H9 (cell line): ENCODE measurements around the gene CHAMP1. TPM values are rescaled to one million over a fixed set of nuclear protein-coding genes. Genes with fewer than 3 reads are reported as not detected.

Experiments used
- DNase-seq: peaks from one replicate; pipeline ENCODE4 v3.0.0-alpha.2; 2017
- H2AFZ ChIP-seq: one replicate; pipeline ENCODE4 v1.6.1; 2013; ENCODE audit warnings: mild to moderate bottlenecking, low read length, control low read depth, moderate library complexity
- H2AK5ac ChIP-seq: 2 replicates; pipeline ENCODE4 v1.6.1; 2013; ENCODE audit warnings: low read length, control low read depth, mixed read lengths; ENCODE audit not compliant: insufficient read length
- H2BK120ac ChIP-seq: one replicate; pipeline ENCODE4 v1.6.1; 2013; ENCODE audit warnings: low read depth, mild to moderate bottlenecking, low read length, control low read depth, inconsistent platforms; ENCODE audit not compliant: poor library complexity, severe bottlenecking
- H2BK12ac ChIP-seq: 2 replicates; pipeline ENCODE4 v1.6.1; 2013; ENCODE audit warnings: low read length, control low read depth, mixed read lengths, low read depth; ENCODE audit not compliant: insufficient read length
- H2BK15ac ChIP-seq: 2 replicates; pipeline ENCODE4 v1.6.1; 2013; ENCODE audit warnings: low read depth, low read length, control low read depth
- H2BK20ac ChIP-seq: one replicate; pipeline ENCODE4 v1.6.1; 2013; ENCODE audit warnings: low read depth, mild to moderate bottlenecking, low read length, control low read depth, inconsistent platforms; ENCODE audit not compliant: poor library complexity, severe bottlenecking
- H2BK5ac ChIP-seq: 2 replicates; pipeline ENCODE4 v1.6.1; 2013; ENCODE audit warnings: low read length, control low read depth, mixed read lengths; ENCODE audit not compliant: insufficient read length
- H3K14ac ChIP-seq: 2 replicates; pipeline ENCODE4 v1.6.1; 2013; ENCODE audit warnings: low read length, control low read depth; ENCODE audit not compliant: insufficient read depth
- H3K18ac ChIP-seq: 2 replicates; pipeline ENCODE4 v1.6.1; 2013; ENCODE audit warnings: low read depth, mild to moderate bottlenecking, mixed read lengths, low read length, control low read depth; ENCODE audit not compliant: insufficient read length
- H3K23ac ChIP-seq: 2 replicates; pipeline ENCODE4 v1.6.1; 2013; ENCODE audit warnings: low read length, control low read depth, mixed read lengths, low read depth; ENCODE audit not compliant: insufficient read length
- H3K23me2 ChIP-seq: 2 replicates; pipeline ENCODE4 v1.6.1; 2013; ENCODE audit warnings: low read depth, mild to moderate bottlenecking, mixed read lengths, low read length, control low read depth; ENCODE audit not compliant: insufficient read length, poor library complexity, severe bottlenecking
- H3K27ac ChIP-seq: 2 replicates; pipeline ENCODE4 v1.5.1; 2013; ENCODE audit warnings: low read length, control low read depth, mixed read lengths, low read depth; ENCODE audit not compliant: insufficient read length
- H3K27me3 ChIP-seq: 2 replicates; pipeline ENCODE4 v1.6.1; 2013; ENCODE audit warnings: low read length, control low read depth, inconsistent platforms; ENCODE audit not compliant: insufficient read depth
- H3K4ac ChIP-seq: 2 replicates; pipeline ENCODE4 v1.6.1; 2013; ENCODE audit warnings: low read depth, mild to moderate bottlenecking, control low read depth, inconsistent platforms, low read length, moderate library complexity
- H3K4me1 ChIP-seq: 2 replicates; pipeline ENCODE4 v1.6.1; 2013; ENCODE audit warnings: low read length, control low read depth, inconsistent platforms; ENCODE audit not compliant: insufficient read depth
- H3K4me2 ChIP-seq: 2 replicates; pipeline ENCODE4 v1.6.1; 2013; ENCODE audit warnings: low read length, control low read depth, mixed read lengths; ENCODE audit not compliant: insufficient read length, insufficient read depth
- H3K56ac ChIP-seq: 2 replicates; pipeline ENCODE4 v1.6.1; 2013; ENCODE audit warnings: low read depth, mild to moderate bottlenecking, mixed read lengths, low read length, control low read depth; ENCODE audit not compliant: insufficient read length
- H3K79me1 ChIP-seq: 2 replicates; pipeline ENCODE4 v1.6.1; 2013; ENCODE audit warnings: low read depth, mild to moderate bottlenecking, moderate library complexity, low read length, control low read depth, inconsistent platforms; ENCODE audit not compliant: insufficient read depth, poor library complexity, severe bottlenecking
- H3K79me2 ChIP-seq: 2 replicates; pipeline ENCODE4 v1.6.1; 2013; ENCODE audit warnings: low read length, control low read depth, inconsistent platforms; ENCODE audit not compliant: insufficient read depth
- H3K9ac ChIP-seq: 2 replicates; pipeline ENCODE4 v1.6.1; 2013; ENCODE audit warnings: low read length, control low read depth, mixed read lengths; ENCODE audit not compliant: insufficient read length; ENCODE audit errors: extremely low read depth
- H3K9me3 ChIP-seq: one replicate; pipeline ENCODE4 v1.6.1; 2013; ENCODE audit warnings: low read depth, low read length, inconsistent platforms; ENCODE audit not compliant: control insufficient read depth
- H3T11ph ChIP-seq: one replicate; pipeline ENCODE4 v1.6.1; 2013; ENCODE audit warnings: mild to moderate bottlenecking, low read length, control low read depth, inconsistent platforms
- H4K20me1 ChIP-seq: one replicate; pipeline ENCODE4 v1.6.1; 2013; ENCODE audit not compliant: control insufficient read depth, insufficient read length, insufficient read depth
- H4K5ac ChIP-seq: 2 replicates; pipeline ENCODE4 v1.6.1; 2013; ENCODE audit warnings: low read depth, mild to moderate bottlenecking, mixed read lengths, low read length, control low read depth; ENCODE audit not compliant: insufficient read length
- H4K8ac ChIP-seq: replicated peaks from 2 replicates; pipeline ENCODE4 v1.6.1; 2013; ENCODE audit warnings: low read length, control low read depth, mixed read lengths, low read depth; ENCODE audit not compliant: insufficient read length
- H4K91ac ChIP-seq: 2 replicates; pipeline ENCODE4 v1.6.1; 2013; ENCODE audit warnings: low read depth, mild to moderate bottlenecking, moderate library complexity, mixed read lengths, low read length, control low read depth; ENCODE audit not compliant: insufficient read length
- H3K27ac Mint-ChIP-seq, 3 experiments: 2 replicates in 2 of 3; 3 replicates in 1 of 3; pipeline ENCODE4 v1.8.0; 2020 to 2021; ENCODE audit warnings: mixed read lengths in 3 of 3, mild to moderate bottlenecking in 1 of 3, moderate library complexity in 1 of 3
- H3K27me3 Mint-ChIP-seq: 2 replicates; pipeline ENCODE4 v1.8.0; 2021; ENCODE audit warnings: low read depth, mild to moderate bottlenecking, moderate library complexity, mixed read lengths
- H3K36me3 Mint-ChIP-seq, 3 experiments: 2 replicates in 2 of 3; 3 replicates in 1 of 3; pipeline ENCODE4 v1.8.0; 2020 to 2021; ENCODE audit warnings: low read depth in 3 of 3, mixed read lengths in 3 of 3; ENCODE audit not compliant: insufficient read depth in 1 of 3
- H3K4me1 Mint-ChIP-seq, 2 experiments: 2 replicates each; pipeline ENCODE4 v1.8.0; 2020; ENCODE audit warnings: mixed read lengths in 2 of 2
- H3K4me3 Mint-ChIP-seq, 2 experiments: 2 replicates in 1 of 2; 3 replicates in 1 of 2; pipeline ENCODE4 v1.8.0; 2020 to 2021; ENCODE audit warnings: mild to moderate bottlenecking in 2 of 2, mixed read lengths in 2 of 2, moderate library complexity in 1 of 2
- H3K9me3 Mint-ChIP-seq, 2 experiments: 2 replicates in 1 of 2; 3 replicates in 1 of 2; pipeline ENCODE4 v1.8.0; 2020; ENCODE audit warnings: mild to moderate bottlenecking in 2 of 2, mixed read lengths in 2 of 2, moderate library complexity in 1 of 2
- CTCF ChIP-seq: fragments of 200-600 bp; sonication (generic); conservative IDR thresholded peaks from 3 replicates; pipeline ENCODE4 v1.8.0; 2021; ENCODE audit warnings: antibody characterized with exemption, mild to moderate bottlenecking
- WGBS: extraction: QIAGEN DNeasy Blood & Tissue Kit; methylation state at CpG from one replicate; pipeline ENCODE4 v1.1.7; 2013; ENCODE audit warnings: missing lambda C conversion rate, low lambda C conversion rate, mixed read lengths; ENCODE audit not compliant: insufficient read length; ENCODE audit errors: extremely low coverage; 5-methylcytosine and 5-hydroxymethylcytosine counted together
- total RNA-seq: library from RNA; stranded (reverse); gene quantifications from 2 replicates; pipeline ENCODE4 v1.2.1, GENCODE V29; 2021

Gene CHAMP1
- total RNA-seq, 1 experiment from 2014 or later = 62.1 TPM

GRCh38 chr13:114275304-114275703, 39.0 kb upstream of the CHAMP1 start:
- Histone ChIP-seq H2AK5ac (no peak overlapping the region), H2BK15ac (no peak overlapping the region), H3K56ac (no peak overlapping the region), H3K4me2 (no peak overlapping the region), H3K23ac (no peak overlapping the region), H3K4ac (no peak overlapping the region), H3K18ac (no peak overlapping the region), H3K23me2 (no peaks in the 10 kb centered on the region), H4K91ac (no peak overlapping the region), H2BK5ac (no peak overlapping the region), H3K79me2 (no peaks in the 10 kb centered on the region), H3K79me1 (no peaks in the 10 kb centered on the region), H2BK120ac (no peak overlapping the region), H3K9me3 (no peaks in the 10 kb centered on the region), H2AFZ (no peak overlapping the region), H2BK20ac (no peak overlapping the region), H3T11ph (no peak overlapping the region), H3K14ac (no peak overlapping the region), H4K20me1 (no peaks in the 10 kb centered on the region), H3K9ac (no peak overlapping the region), H2BK12ac (no peak overlapping the region), H3K27ac (no peak overlapping the region), H3K4me1 (peaks cover 3% of the 10 kb centered on the region), H4K8ac (no peak overlapping the region), H3K27me3 (no peaks in the 10 kb centered on the region), H4K5ac (no peak overlapping the region)
- no CpG with 5 or more reads among the region's 7 CpGs for WGBS
- peaks cover 7 to 8% of the 10 kb centered on the region in 2 experiments for H3K4me1 Mint-ChIP-seq
- H3K4me3 Mint-ChIP-seq = no peak overlapping the region
- no peaks in the 10 kb centered on the region; the same call in 1 of the 2 replicates for H3K27me3 Mint-ChIP-seq
- no peak for TF ChIP-seq CTCF
- no peak for DNase-seq
- no peaks in the 10 kb centered on the region for H3K9me3 Mint-ChIP-seq
- peaks cover 18 to 62% (median 38%) of the 10 kb centered on the region in 3 experiments for H3K36me3 Mint-ChIP-seq
- H3K27ac Mint-ChIP-seq = peak overlapping the region in 1 of 3 experiments; percentile 39; a peak in 3 of 7 replicates
